Renal pelvis (tissue), 4 donors: ENCODE measurements around the gene FAH. TPM values are rescaled to one million over a fixed set of nuclear protein-coding genes. Genes with fewer than 3 reads are reported as not detected.
A peak's percentile ranks its signal among the peaks of the same experiment; 100 is the strongest.

Experiments used
- DNase-seq: peaks from one replicate; pipeline ENCODE4 v3.0.0-alpha.2; 2013
- polyA plus RNA-seq, 3 donors: library from polyadenylated mRNA; unstranded; fragments of 120-200 nt; gene quantifications; one replicate each; pipeline ENCODE4 v1.2.1, GENCODE V29; 2013; ENCODE audit not compliant: insufficient read length in 3 of 3

Gene FAH
- polyA plus RNA-seq, 3 donors, result 35.1 to 42.7 (median 39.9) TPM

DNA sequence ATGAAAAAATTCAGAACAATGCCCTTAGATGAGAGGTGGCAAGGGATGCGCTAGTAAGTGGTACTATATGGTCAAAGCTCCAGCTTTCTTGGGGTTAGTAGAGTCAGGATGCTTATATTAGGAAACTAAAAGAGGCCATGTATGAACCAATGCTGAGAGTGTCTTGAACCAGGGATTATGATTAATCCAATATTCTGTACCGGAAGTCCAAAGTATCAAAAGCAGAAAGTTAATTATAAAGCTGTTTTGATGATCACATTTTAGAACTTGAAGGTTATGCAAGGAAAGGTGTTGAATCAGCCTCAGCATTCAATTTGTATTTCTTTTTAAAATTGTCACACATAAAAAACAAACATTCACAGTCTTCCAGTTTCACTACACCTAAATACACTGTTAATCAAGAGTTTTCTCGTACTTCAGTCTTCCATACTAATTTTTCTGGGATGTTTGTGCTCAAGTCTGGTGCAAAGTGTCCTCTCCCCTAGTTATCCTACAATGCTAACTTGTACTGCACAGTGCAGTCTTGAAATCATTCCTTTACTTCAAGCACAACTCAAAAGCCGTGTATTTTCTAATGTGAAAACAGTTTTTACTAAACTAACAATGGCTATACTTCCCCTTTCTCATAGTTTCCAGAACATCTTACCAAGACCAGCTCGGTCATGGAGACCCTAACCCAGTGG lies 10.7 kb upstream of the FAH start:
- DNase-seq, result no peak

DNA sequence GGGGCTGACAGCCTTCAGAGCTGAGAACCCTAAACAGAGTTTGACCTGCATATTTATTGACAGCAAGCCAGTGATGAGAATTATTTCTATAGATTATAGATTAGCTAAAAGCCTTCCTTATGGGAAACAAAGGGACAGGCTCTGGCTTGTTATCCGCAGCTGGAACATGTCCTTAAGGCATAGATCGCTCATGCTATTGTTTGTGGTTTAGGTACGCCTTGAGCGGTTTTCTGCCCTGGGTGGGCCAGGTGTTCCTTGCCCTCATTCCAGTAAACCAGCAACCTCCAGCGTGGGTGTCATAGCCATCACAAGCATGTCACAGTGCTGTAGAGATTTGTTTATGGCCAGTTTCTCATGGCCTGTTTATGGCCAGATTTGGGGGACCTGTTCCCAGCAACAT lies 10.2 kb upstream of the FAH start:
- DNase-seq, result no peak

DNA sequence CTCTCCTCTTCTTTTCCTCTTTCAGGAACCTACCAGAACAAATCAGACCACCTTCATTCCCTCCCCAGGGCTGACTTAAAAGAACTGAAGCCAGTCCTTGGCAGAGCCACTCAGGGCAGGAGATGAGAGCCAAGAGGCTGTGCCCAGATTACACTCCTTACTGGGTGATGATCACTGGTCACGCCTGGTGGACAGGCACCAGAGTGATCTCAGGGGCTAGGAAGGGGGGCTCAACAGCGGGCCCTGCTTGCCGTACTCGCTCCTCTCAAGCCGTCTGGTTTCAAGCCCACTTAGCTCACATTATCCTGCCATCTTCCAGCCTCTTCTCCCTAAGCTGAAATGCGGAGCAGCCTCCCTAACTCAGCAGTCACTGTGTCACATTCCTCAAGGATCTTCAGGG lies 1.7 kb upstream of the FAH start:
- no peak for DNase-seq

- no peak for DNase-seq
These were observed 1.2 kb upstream of the FAH start for GRCh38 chr15:80151576-80151975.

DNA sequence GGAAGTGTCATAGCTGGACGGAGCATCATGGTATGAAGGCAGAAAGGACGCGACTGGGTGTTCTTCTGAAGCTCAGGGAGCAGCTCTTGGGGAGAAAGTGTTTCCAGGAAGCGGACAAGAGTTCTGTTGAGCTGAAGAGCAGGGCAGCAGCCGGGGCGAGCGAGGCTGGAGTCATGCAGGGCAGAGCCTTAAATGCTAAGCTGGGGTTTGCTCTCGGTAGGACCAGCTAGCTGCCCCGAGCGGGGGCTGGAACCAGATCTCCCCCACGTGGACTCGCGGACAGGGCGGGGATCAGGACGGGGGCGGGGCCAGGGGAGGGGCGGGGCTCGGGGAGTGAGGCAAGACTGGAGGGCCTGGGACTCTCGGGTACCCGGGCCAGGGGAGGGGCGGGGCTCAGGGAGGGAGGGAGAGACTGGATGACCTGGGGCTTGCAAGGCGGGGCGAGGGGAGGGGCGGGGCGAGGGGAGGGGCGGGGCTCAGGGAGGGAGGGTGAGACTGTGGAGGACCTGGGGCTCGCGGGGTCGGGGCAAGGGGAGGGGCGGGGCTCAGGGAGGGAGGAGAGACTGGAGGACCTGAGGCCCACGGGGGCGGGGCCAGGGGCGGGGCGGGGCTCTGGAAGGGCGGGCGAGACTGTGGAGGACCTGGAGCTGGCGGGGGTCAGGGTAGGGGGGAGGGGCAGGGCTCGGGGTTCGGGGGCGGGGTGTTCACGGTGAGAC lies 461 bp upstream of the FAH start:
- peak; percentile 90 for DNase-seq

- no peak for DNase-seq
These were observed 1.1 kb downstream of the FAH start for GRCh38 chr15:80153900-80154299.

GRCh38 chr15:80154336-80154735 lies 1.5 kb downstream of the FAH start:
- no peak for DNase-seq

DNA sequence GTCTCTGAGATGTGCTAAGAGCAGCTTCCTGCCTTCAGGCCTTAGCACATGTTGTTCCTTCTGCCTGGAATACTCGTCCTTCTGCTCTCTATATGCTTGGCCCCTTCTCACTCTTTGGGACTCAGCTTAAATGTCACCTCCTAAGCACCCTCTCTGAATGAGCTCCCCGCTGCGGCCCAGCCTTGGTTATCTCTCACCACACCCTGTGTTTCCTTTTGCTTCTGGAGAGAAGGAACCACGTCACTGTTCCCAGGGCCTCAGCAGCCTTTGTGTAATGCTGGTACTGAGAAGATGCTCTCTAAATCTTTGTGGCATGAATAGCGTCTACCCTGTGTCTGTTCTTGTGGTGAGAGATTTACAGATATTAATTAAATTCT lies 2.2 kb downstream of the FAH start:
- DNase-seq, result no peak

- DNase-seq, result peak; percentile 24
These were observed 2.8 kb downstream of the FAH start for GRCh38 chr15:80155378-80156175.

DNA sequence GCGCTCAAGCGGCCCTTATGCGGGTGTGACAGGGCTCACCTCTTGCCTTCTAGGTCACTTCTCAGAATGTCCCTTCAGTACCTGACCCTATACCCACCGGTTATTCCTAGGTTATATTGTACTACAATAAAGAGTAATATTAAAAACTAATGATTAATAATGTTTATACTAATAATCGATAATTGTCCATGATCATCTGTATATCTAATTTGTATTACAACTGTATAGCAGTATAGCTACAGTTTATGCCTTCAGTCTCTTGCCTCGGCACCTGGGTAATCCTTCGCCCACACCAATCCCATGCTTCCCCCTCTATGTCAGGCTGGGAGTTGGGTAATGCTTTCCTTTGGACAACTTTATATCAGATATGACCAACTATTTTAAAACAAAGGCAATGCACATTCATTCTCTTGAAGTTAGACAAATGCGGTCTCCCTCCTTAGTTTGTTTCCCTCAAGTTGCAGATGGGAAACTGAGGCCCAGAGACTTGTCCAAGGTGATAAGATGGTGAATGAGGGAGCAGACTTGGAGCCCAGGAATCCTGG lies 3.4 kb downstream of the FAH start:
- no peak for DNase-seq

GRCh38 chr15:80157215-80157614 lies 4.4 kb downstream of the FAH start:
- DNase-seq, result no peak

DNA sequence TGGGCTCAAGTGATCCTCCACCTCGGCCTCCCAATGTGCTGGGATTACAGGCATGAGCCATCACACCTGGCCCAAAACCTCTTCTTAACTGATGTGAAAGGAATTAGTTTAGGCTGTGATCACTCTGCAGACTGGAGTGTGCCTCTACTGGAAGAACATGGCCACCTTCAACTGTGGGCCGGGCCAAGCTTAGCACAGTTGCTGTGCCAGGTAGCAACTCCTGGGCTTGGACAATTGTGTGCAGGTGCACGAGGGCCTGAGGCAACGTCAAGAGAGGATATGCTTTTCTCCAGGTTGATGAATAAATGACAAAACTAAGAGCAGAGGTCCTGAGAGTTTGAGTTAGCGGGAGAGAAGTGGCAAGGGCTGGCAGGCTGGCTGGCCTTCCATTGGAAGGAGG lies 6.5 kb downstream of the FAH start:
- DNase-seq, result no peak

DNA sequence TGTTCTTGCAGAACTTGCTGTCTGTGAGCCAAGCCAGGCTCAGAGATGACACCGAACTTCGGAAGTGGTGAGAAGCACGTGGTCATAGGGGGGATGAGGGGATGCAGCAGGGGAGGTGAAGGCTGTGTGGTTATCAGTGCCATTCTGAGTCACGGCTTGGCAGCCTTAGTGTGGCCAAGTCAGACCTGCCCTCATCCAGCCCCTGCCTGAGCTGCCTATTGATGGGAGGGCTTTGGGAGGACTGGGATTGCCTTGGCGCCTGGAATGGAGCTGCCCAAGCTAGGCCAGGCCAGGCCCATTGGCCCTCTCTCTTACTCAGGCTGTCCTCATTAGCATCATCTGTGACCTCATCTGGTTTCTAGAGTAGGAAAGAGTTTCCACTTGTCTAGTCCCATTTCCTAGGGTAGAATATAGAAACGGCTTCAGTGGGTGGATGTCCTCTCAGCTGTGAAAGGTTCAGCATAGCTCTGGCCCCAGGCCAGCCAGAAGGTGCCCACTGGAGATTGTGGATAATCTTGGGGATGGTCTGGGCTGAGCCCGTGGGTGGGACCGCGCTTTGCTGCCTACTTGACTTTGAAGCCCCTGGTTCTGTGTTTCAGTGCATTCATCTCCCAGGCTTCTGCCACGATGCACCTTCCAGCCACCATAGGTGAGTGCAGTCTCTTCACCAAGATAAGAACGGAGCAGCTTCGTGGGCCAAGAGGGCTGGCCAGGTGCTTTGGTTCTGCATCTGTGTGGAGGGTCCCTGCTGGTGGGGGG lies 7.2 kb downstream of the FAH start:
- DNase-seq, result no peak

GRCh38 chr15:80160570-80161156 lies 7.9 kb downstream of the FAH start:
- peak; percentile 16 for DNase-seq

DNA sequence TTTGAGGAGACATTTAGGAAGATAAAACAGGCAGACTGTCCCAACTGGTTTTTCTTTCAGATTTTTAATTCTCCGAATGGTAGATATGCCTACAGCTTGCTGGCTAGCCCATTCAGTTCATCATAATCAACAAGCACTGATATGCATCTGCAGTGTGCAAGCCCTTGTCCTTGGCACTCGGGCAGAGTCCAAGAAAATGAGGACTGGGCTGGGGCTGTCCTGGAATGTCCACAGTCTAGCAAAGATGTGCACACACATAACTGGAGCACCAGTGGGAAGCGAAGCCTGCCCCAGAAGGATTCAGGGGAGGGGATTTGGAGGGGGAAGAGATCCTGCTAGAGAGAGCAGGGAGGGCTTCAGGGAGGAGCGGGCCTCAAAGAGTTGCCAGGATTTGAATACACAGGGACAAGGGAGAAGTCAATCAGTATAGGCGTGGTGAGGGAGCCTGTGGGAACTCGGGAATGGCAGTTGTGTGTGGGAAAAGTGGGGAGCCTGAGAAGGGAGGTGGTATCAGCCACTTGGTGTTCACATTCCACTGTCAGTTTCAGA lies 8.7 kb downstream of the FAH start:
- no peak for DNase-seq

- DNase-seq, result no peak
These were observed 9.3 kb downstream of the FAH start for GRCh38 chr15:80162059-80162554.

- DNase-seq, result no peak
These were observed 10.4 kb downstream of the FAH start for GRCh38 chr15:80163217-80163616.

- DNase-seq, result no peak
These were observed 11.1 kb downstream of the FAH start for GRCh38 chr15:80163897-80164296.

GRCh38 chr15:80167936-80168335 lies 15.1 kb downstream of the FAH start:
- no peak for DNase-seq

DNA sequence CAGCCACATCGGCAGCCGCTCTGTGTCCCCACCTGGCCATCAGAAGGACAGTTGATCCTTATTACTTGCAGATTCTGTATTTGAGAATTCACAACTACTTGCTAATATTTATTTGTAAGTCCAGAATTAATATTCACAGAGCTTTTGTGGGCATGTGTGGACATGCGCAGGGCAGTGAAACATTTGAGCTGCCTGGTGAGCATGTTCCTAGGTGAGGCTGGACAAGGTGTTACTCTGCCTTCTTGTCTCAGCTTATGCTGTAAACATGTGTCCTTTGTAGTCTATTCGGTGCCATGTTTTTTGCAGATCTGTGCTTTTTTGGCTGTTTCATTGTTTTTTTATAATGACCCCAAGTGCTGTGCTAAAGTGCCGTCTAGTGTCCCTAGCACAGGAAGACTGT lies 15.6 kb downstream of the FAH start:
- DNase-seq, result no peak

- DNase-seq, result no peak
These were observed 17.1 kb downstream of the FAH start for GRCh38 chr15:80169768-80170357.
